Kidney glomerular epithelial cell (primary cell): ENCODE results near the gene GBX2.
"Not testable (repeated sequence)": the region's sequence is repeated elsewhere in the genome, so short reads cannot be mapped to it uniquely, and the experiment has no call there.

Experiments used
- DNase-seq: peaks from one replicate; lab custom pipeline; 2025; lab: John Stamatoyannopoulos, UW

The GBX2 gene

DNA sequence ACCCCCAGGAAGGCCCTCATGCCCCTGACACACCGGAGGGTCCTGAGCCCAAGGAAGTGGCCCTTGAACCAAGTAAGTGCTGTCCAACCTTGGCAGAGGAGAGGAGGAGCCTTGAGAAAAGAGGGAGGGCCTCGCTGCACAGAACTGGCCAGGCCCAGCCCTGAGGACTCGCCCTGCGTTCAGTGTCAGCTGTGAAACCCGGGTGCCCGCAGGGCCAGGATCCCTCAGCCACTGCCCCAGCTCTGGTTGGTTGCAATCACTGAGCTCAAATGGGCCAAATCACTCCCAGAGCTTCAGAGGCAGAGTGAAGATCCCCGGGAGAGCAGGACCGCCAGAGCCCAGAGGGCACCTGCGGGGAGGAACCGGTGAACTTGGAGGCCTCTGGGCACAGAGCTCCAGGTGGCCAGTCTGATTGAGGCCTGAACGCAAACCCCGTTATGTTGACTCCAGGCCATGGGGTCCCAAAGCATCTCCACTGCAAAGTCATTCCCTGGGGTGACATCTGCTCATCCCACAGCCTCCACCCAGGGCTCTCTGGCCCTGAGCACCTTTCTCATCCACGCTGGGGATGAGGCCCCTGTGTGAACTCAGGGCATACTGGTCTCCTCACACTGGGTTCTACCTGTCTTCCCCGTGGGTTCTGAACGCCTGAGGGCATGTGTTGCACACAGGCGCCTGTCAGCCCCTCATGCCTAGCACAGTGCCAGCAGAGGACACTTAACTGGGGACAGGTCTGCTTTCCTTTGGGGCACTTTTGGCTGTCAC is 11.9 kb downstream of the GBX2 start:
- DNase-seq = no peak

GRCh38 chr2:236155406-236155805 is 12.8 kb downstream of the GBX2 start:
- no peak for DNase-seq

DNA sequence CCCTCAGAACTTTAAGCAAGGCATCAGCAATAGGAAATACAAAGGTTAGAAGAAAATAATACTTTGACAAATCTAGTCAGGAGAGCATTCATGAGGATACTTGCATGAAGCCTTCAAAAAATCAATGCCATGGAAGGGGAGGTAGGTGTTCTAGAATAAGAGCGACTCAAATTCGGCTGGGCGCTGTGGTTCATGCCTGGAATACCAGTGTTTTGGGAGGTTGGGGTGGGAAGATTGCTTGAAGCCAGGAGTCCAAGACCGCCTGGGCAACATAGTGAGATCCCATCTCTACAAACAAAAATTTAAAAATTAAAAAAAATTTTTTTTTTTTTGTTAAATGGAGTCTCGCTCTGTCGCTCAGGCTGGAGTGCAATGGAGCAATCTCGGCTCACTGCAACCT is 21.8 kb downstream of the GBX2 start:
- no peak for DNase-seq

- no peak for DNase-seq
Observed at GRCh38 chr2:236143811-236144210, 24.4 kb downstream of the GBX2 start.

DNA sequence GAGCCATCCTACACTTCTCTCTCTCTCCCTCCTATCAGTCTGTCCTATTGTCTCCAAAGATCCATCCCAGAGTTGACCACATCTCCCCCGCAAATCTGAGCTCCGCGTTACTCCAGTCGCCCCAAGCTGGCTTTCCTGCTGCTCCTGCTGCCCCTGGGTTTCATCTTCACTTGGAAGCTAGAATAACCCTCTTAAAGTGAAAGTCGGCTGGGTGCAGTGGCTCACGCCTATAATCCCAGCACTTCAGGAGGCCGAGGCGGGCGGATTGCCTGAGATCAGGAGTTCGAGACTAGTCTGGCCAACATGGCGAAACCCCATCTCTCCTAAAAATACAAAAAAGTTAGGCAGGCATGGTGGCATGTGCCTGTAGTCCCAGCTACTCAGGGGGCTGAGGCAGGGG is 26.6 kb downstream of the GBX2 start:
- not testable (repeated sequence) for DNase-seq

GRCh38 chr2:236137066-236137465 is 31.1 kb downstream of the GBX2 start:
- no peak for DNase-seq

- DNase-seq = no peak
Observed at GRCh38 chr2:236136538-236136937, 31.6 kb downstream of the GBX2 start.

GRCh38 chr2:236133410-236134012 is 34.7 kb downstream of the GBX2 start:
- no peak for DNase-seq

GRCh38 chr2:236131073-236131692 is 37.0 kb downstream of the GBX2 start:
- no peak for DNase-seq

DNA sequence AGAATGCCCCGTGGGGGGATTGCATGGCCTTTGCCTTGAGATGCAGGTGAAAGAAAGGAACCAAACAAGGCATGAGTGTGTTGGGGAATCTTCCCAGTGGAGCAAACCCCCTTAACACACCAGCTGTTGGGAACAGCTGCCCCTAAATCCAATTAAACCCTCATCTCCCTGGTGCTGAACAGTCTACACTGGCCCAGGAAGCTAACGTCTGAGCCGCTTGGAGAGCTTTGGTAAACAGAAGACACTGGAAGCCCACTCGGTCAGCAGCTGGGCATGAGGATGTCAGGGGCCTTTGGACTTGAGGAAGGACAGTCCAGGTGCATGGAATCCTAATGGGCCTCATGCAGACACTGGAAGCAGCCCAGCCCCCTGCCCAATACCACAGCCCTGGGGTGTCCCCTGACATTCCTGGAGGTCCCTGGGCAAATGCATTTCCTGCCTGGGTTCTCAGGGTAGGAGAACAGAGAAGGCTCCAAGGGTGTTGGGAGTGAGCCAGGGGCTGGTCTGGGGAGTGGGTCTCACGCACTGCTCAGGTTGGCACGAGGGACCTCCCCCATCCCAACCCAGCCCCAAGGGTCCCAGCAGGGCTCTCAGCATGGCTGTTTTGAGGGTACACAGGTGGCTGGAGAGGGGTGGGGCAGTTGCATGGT is 37.7 kb downstream of the GBX2 start:
- no peak for DNase-seq

- DNase-seq = no peak
Observed at GRCh38 chr2:236129935-236130334, 38.3 kb downstream of the GBX2 start.

DNA sequence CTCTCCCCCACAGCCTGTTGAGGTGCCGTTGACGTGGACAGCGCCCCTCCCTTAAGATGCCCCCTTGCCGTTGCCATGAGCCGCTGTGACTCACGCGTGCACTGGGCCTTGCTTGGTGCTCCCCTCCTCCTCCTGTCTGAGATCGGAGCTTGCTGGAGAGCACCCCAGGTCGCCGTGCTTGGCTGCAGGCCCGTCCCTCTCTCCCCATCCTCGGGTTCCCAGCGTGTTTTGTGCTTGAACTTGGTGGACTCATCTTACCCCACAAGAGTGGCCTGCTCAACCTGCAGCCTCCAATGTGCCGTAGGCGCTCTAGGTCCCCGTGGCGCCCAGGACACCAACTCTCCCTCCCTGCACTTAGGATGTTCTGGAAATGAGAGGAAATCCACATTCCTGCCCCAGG is 39.9 kb downstream of the GBX2 start:
- no peak for DNase-seq

DNA sequence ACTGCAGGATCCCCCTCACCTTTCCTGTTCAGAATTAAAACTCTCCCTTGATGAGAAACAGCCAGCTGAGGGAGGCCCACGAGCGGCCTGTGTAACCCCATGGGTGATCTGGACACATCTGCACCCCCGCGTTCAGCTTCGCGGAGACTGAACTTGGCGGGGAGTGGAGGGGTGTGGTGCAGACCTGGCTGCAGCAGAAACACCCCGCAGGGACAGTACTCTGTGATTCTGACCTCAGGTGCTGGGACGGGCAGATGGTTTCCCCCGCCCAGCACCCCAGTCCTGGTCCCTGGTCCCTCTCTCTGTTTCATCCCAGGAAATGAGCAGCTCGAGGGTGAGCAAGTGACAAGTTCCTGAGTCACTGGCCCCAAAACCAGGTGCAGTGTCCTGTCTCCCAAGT is 41.2 kb downstream of the GBX2 start:
- DNase-seq = no peak

DNA sequence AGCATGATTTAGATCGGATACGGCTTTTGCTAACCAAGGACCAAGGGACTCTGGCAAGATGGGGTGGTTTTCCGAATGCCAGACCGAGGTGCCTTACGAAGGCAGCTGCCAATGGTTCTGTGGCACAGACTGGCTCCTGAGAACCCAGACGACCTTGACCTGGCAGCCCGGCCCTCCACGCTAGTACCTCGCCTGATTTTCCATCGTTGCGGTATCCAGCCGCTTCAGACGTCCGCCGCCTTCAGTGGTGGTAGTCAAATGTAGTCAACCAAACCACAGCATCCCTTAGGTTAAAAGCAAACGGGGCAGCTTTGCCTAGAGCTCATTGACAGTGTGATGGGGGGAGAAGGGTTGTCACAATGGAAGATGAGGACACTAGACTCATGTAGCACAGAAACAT is 42.6 kb downstream of the GBX2 start:
- DNase-seq = no peak

DNA sequence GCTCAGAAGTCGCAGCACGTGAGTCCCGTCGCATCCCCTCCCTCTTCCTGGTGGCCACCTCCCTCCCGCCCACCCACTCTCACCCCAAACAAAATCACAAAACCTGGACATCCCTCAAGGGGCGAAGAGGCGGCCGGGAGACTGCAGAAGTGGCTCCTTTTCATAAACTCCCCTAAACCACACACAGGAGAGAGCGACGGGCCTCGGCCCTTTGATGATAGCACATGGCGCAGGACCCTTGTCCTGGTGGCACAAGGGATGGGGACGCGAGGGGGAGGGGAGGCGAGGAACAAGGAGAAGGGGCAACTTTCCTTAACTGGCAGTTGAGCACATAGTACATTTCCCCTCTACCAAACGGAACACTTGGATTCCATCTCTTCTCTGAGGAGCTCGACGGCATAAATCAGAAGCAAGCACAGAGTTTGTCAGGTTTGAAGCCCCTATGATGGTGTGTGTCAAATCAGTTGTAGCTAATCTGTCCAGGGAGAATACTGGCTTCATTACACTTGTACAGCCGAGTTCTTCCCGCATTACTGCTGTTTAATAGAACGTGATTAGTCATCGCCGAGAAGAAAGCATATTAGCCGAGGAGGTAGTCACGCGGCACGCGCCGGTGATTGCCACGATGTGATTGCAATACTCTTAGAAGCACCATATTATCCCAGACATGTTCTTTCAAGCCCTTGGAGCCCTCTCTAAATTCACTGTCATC is 43.8 kb downstream of the GBX2 start:
- no peak for DNase-seq

- no peak for DNase-seq
Observed at GRCh38 chr2:236123716-236124115, 44.5 kb downstream of the GBX2 start.

DNA sequence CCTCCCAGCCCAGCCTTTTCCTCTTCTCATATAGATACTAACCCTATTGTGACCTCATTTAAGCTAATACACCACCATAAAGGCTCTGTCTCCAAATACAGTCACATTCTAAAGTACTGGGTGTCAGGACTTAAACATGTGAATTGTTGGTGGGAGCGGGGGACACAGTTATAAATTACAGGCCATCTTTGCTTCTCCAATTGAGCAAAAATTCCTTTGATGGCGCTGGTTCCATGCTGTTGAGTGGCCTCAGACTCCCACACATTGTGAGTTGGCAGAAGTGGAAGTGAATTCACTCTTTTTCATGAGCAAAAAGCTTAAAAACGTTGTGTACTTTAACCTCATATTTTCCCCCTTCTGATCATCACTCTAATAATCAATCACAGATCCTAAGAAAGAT is 46.0 kb downstream of the GBX2 start:
- no peak for DNase-seq

DNA sequence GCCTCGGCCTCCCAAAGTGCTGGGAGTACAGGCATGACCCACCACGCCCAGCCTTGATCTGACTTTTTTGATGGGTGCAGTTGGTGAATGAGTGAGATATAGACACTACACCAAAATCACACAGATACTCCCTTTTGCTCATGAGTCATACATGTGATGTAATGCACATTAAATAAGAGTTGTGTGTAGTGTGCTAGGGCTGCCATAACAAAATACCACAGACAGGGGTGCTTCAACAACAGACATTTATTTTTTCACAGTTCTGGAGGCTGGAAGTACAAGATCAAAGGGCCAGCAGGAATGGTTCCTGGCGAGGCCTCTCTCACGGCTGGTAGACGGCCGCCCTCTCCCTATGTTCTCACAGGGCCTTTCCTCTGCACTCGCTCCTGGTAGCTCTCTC is 46.6 kb downstream of the GBX2 start:
- DNase-seq = no peak

- DNase-seq = no peak
Observed at GRCh38 chr2:236120829-236121228, 47.4 kb downstream of the GBX2 start.

DNA sequence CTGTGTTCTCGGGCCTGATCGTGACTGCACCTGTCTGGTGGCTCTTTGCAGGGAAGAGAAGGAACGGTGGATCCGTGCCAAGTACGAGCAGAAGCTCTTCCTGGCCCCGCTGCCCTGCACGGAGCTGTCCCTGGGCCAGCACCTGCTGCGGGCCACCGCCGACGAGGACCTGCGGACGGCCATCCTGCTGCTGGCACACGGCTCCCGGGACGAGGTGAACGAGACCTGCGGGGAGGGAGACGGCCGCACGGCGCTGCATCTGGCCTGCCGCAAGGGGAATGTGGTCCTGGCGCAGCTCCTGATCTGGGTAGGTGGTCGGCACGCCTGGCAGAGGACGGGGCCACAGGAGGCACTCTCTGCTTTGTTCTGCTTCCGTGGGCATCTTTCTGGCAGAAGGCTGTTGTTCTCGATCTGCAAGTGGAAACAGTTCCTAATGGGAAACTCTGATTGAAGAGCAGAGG is 48.0 kb downstream of the GBX2 start:
- no peak for DNase-seq

DNA sequence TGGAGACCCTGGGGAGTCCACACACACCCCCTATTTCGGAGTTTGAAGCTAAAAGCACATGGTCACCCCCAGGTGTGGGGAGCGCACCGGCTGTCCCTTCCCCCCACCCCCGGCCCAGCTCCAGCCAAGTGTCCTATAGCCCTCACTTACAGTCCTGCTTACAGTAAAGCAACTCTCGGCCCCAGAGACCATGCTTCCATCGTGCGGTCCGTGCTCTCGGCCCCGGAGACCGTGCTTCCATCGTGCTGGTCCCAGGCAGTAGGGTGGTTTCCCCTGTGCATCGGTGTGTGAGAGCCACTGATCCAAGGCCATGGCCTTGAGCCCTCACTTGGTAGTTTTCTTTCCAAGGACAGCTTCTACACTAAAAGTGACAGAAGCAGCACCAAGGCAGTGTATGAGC is 48.7 kb downstream of the GBX2 start:
- DNase-seq = no peak

- DNase-seq = no peak
Observed at GRCh38 chr2:236119003-236119402, 49.2 kb downstream of the GBX2 start.
